Measurements from ENCODE around the gene CACNA1B. TPM values are rescaled to one million over a fixed set of nuclear protein-coding genes. Genes with fewer than 3 reads are reported as not detected.

Gene CACNA1B
- polyA plus RNA-seq, 1 experiment = 0.01 TPM

GRCh38 chr9:137899551-137900360 is 22.2 kb downstream of the CACNA1B start:
- Histone ChIP-seq H3K27me3 (ENCODE audit: control insufficient read depth, insufficient read depth, low read length) (no peaks in the 10 kb centered on the region), H3K27ac (ENCODE audit: low read depth, low read length) (no peak overlapping the region), H3K9me3 (ENCODE audit: control insufficient read depth, insufficient read depth, low read length) (peaks cover 37% of the 10 kb centered on the region), H3K4me3 (ENCODE audit: low read depth, low read length) (no peak overlapping the region)
- no peak for TF ChIP-seq CTCF (IDR thresholded peaks at IDR 0.05; ENCODE audit: low read depth, low read length)
- CTCF ChIA-PET = no interaction called here
- no peak for DNase-seq (ENCODE audit: low read depth, low spot score)
- POLR2A ChIA-PET = no interaction called here

- DNase-seq (ENCODE audit: low read depth, low spot score) = no peak
- CTCF ChIA-PET = no interaction called here
- POLR2A ChIA-PET = no interaction called here
Observed at GRCh38 chr9:137900584-137901310, 23.2 kb downstream of the CACNA1B start.

GRCh38 chr9:137902646-137903045 is 25.1 kb downstream of the CACNA1B start:
- no peak overlapping the region for H3K4me3 ChIP-seq (ENCODE audit: low read depth, low read length)
- no peaks in the 10 kb centered on the region for H3K27me3 ChIP-seq (ENCODE audit: control insufficient read depth, insufficient read depth, low read length)
- no peak for DNase-seq (ENCODE audit: low read depth, low spot score)
- ChIA-PET CTCF (no interaction called here), POLR2A (no interaction called here)
- TF ChIP-seq CTCF (IDR thresholded peaks at IDR 0.05; ENCODE audit: low read depth, low read length) = no peak
- peaks cover 37% of the 10 kb centered on the region for H3K9me3 ChIP-seq (ENCODE audit: control insufficient read depth, insufficient read depth, low read length)
- H3K27ac ChIP-seq (ENCODE audit: low read depth, low read length) = no peak overlapping the region

More at GRCh38 chr9:137900584-137901310, 23.2 kb downstream of the CACNA1B start:
- Histone ChIP-seq H3K9me3 (ENCODE audit: control insufficient read depth, insufficient read depth, low read length) (peaks cover 37% of the 10 kb centered on the region), H3K27ac (ENCODE audit: low read depth, low read length) (no peak overlapping the region), H3K4me3 (ENCODE audit: low read depth, low read length) (no peak overlapping the region), H3K27me3 (ENCODE audit: control insufficient read depth, insufficient read depth, low read length) (no peaks in the 10 kb centered on the region)
- no peak for TF ChIP-seq CTCF (IDR thresholded peaks at IDR 0.05; ENCODE audit: low read depth, low read length)

DNA sequence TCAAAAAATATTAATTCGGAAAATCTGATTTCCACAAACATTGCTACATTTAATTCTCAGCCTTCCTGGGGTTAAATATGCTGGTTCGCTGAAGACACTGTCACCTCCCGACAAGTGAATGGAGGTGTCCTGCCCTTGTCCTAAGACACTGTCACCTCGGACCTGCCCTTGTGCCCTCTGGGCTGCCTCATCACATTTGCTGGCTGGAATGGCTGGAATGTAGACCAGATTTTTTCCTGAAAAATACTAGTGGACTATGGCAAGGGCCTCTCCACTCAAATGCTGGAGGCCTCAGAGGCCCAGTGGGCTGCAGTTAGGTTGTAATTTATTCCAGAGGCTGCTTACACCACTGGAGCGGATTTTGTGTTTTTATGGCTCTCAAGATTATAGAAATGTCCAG is 28.2 kb downstream of the CACNA1B start:
- Histone ChIP-seq H3K27me3 (ENCODE audit: control insufficient read depth, insufficient read depth, low read length) (no peaks in the 10 kb centered on the region), H3K27ac (ENCODE audit: low read depth, low read length) (no peak overlapping the region), H3K4me3 (ENCODE audit: low read depth, low read length) (no peak overlapping the region), H3K9me3 (ENCODE audit: control insufficient read depth, insufficient read depth, low read length) (peaks cover 24% of the 10 kb centered on the region)
- CTCF ChIA-PET = no interaction called here
- no peak for TF ChIP-seq CTCF (IDR thresholded peaks at IDR 0.05; ENCODE audit: low read depth, low read length)
- POLR2A ChIA-PET = no interaction called here
- DNase-seq (ENCODE audit: low read depth, low spot score) = no peak

- no peaks in the 10 kb centered on the region for H3K27me3 ChIP-seq (ENCODE audit: control insufficient read depth, insufficient read depth, low read length)
- TF ChIP-seq CTCF (IDR thresholded peaks at IDR 0.05; ENCODE audit: low read depth, low read length) = no peak
- DNase-seq (ENCODE audit: low read depth, low spot score) = no peak
- H3K27ac ChIP-seq (ENCODE audit: low read depth, low read length) = no peak overlapping the region
- POLR2A ChIA-PET = no interaction called here
- H3K9me3 ChIP-seq (ENCODE audit: control insufficient read depth, insufficient read depth, low read length) = peaks cover 20% of the 10 kb centered on the region
- CTCF ChIA-PET = no interaction called here
- no peak overlapping the region for H3K4me3 ChIP-seq (ENCODE audit: low read depth, low read length)
Observed at GRCh38 chr9:137907776-137908175, 30.2 kb downstream of the CACNA1B start.

Measured in AG04450 (cell line).